Activated CD4-positive, alpha-beta T cell treated with anti-CD3 and anti-CD28 coated beads for 36 hours (primary cell): ENCODE measurements around the gene WDR48. TPM values are rescaled to one million over a fixed set of nuclear protein-coding genes. Genes with fewer than 3 reads are reported as not detected.

ENCODE experiments used
- ATAC-seq: fragments of 200-7000 bp; cut with Tn5 transposase; one replicate; pipeline ENCODE4 v1.10.0; 2021; ENCODE audit warnings: mild to moderate bottlenecking, moderate library complexity
- CTCF ChIA-PET: fragments of 350-600 bp; sonication (Branson Sonifier 250); formaldehyde crosslinking; loops from one replicate; lab custom pipeline; 2021; ENCODE audit warnings: antibody characterized with exemption; lab: Charles Lee
- POLR2A ChIA-PET: fragments of 350-600 bp; sonication (Branson Sonifier 250); formaldehyde crosslinking; loops from one replicate; lab custom pipeline; 2021; ENCODE audit warnings: antibody characterized with exemption, inconsistent platforms; lab: Charles Lee
- DNase-seq: peaks from one replicate; pipeline ENCODE4 v3.0.0-alpha.2; 2020
- H3K27ac Mint-ChIP-seq: one replicate; pipeline ENCODE4 v1.8.0; 2021; ENCODE audit warnings: mixed read lengths
- H3K27me3 Mint-ChIP-seq: one replicate; pipeline ENCODE4 v1.8.0; 2021; ENCODE audit warnings: mixed read lengths
- H3K36me3 Mint-ChIP-seq: one replicate; pipeline ENCODE4 v1.8.0; 2021; ENCODE audit warnings: low read depth, mixed read lengths
- H3K4me1 Mint-ChIP-seq: one replicate; pipeline ENCODE4 v1.8.0; 2021; ENCODE audit warnings: mixed read lengths
- H3K4me3 Mint-ChIP-seq: one replicate; pipeline ENCODE4 v1.8.0; 2021; ENCODE audit warnings: mild to moderate bottlenecking, moderate library complexity, mixed read lengths
- H3K9me3 Mint-ChIP-seq: one replicate; pipeline ENCODE4 v1.8.0; 2021; ENCODE audit warnings: low read depth, mixed read lengths
- intact Hi-C, 2 experiments: fragments of 100-400 bp; cut with DNase I in 1 of 2; cut with micrococcal nuclease in 1 of 2; formaldehyde crosslinking; loops; one replicate each; pipeline versions ENCODE4 v1.14.2 to v1.15.1; 2022 to 2024; cut with DNase I, micrococcal nuclease
- total RNA-seq, 2 experiments: library from RNA; stranded (reverse); gene quantifications; one replicate each; pipeline ENCODE4 v1.2.3, GENCODE V29; 2021

Gene WDR48
- total RNA-seq, 2 experiments from 2014 or later: 33.3 to 36.5 TPM

GRCh38 chr3:39063143-39063542 is 11.3 kb downstream of the WDR48 start:
- ChIA-PET CTCF (interaction anchor here (1.8 kb wide), 1 partner anchor 12 kb away, joined by 4 read pairs; no protein-coding TSS in a partner anchor), POLR2A (no interaction called here)
- H3K27me3 Mint-ChIP-seq: no peaks in the 10 kb centered on the region
- H3K36me3 Mint-ChIP-seq: peaks cover 19% of the 10 kb centered on the region
- H3K9me3 Mint-ChIP-seq: no peaks in the 10 kb centered on the region
- ATAC-seq (peak; percentile 57), DNase-seq (no peak)
- intact Hi-C loops: no loop called here
- H3K4me1 Mint-ChIP-seq: peaks cover 32% of the 10 kb centered on the region
- no peak overlapping the region for H3K4me3 Mint-ChIP-seq
- H3K27ac Mint-ChIP-seq: no peak overlapping the region

DNA sequence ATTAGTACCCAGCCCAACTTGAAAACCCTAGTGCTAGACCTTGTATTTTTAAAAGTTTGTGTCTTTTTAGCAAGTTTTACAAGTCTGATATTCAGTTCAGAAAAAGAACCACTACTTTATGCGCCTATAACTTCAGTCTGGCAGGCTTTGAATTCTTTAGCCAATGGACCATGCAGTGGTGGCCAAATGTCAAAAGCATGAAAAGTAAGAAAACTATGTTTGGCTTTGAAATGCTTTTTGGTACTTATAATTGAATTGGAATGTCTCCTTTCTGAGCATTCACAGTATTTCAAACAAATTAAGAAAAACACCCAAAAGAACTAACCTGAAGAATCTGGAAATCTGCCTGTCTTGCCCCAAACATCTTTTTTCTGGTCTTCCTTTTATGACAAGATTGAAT is 12.8 kb downstream of the WDR48 start:
- H3K27ac Mint-ChIP-seq: peak overlapping the region; percentile 27

DNA sequence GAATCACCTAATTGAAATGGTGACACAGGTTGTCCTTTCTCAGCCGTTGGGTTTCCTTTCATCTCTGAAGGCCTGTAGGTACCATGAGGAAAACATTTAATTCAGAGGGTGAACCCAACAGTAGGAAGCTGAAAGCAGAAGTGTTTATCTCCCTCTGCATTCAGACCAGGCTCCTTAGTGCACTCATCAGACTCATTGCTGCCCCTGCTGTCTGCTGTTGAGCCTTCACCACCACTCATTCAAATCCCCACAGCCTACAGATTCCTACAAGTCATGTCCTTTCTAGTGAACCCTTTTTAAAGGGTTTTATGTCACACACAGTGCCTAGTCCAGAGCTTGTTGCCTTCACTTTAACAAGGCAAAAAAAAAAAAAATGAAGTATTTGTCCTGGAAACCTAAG is 13.4 kb downstream of the WDR48 start:
- POLR2A ChIA-PET: no interaction called here
- Mint-ChIP-seq H3K27me3 (no peaks in the 10 kb centered on the region), H3K4me3 (no peak overlapping the region), H3K27ac (peak overlapping the region; percentile 27), H3K4me1 (peaks cover 28% of the 10 kb centered on the region), H3K9me3 (no peaks in the 10 kb centered on the region), H3K36me3 (peaks cover 13% of the 10 kb centered on the region)
- intact Hi-C loops: no loop called here
- ATAC-seq (peak; percentile 97), DNase-seq (peak; percentile 55)
- CTCF ChIA-PET: interaction anchor here (0.9 to 1.7 kb wide), 2 partner anchors 9 to 110 kb away, joined by 5 to 6 read pairs; no protein-coding TSS in a partner anchor

More for the DNA sequence above, 12.8 kb downstream of the WDR48 start:
- Mint-ChIP-seq H3K4me1 (peaks cover 28% of the 10 kb centered on the region), H3K9me3 (no peaks in the 10 kb centered on the region), H3K27me3 (no peaks in the 10 kb centered on the region), H3K36me3 (peaks cover 12% of the 10 kb centered on the region), H3K4me3 (no peak overlapping the region)
- CTCF ChIA-PET: interaction anchor here (1.8 kb wide), 1 partner anchor 14 kb away, joined by 4 read pairs; no protein-coding TSS in a partner anchor
- intact Hi-C loops: no loop called here
- POLR2A ChIA-PET: interaction anchor here (0.7 kb wide), 1 partner anchor 43 kb away, joined by 6 read pairs; no protein-coding TSS in a partner anchor
- no peak for DNase-seq
- ATAC-seq: no peak

GRCh38 chr3:39067286-39067685 is 15.5 kb downstream of the WDR48 start:
- no peak overlapping the region for H3K4me3 Mint-ChIP-seq
- DNase-seq: no peak
- intact Hi-C loops: no loop called here
- peaks cover 24% of the 10 kb centered on the region for H3K36me3 Mint-ChIP-seq
- no peaks in the 10 kb centered on the region for H3K27me3 Mint-ChIP-seq
- POLR2A ChIA-PET: no interaction called here
- H3K9me3 Mint-ChIP-seq: no peaks in the 10 kb centered on the region
- H3K4me1 Mint-ChIP-seq: peaks cover 17% of the 10 kb centered on the region
- CTCF ChIA-PET: interaction anchor here (1.3 kb wide), 1 partner anchor 13 kb away, joined by 5 read pairs; no protein-coding TSS in a partner anchor
- H3K27ac Mint-ChIP-seq: no peak overlapping the region
- no peak for ATAC-seq

DNA sequence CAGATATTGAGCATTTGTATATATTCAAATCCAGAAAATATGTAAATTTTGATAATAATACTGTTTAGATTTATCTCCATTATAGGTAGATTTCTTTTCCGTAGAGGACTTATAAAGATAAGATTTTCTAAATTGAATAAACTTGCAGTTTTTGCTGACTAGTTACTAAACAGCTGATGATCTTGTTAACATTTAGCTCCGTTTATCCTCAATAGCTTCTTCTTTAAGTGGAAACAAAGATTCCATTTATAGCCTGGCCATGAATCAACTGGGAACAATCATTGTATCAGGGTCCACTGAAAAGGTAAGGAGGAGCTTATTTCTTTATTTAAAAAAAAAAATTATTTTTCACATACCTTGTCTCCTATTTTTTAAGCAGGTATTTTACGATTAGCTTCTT is 16.7 kb downstream of the WDR48 start:
- no peaks in the 10 kb centered on the region for H3K9me3 Mint-ChIP-seq
- ChIA-PET CTCF (interaction anchor here (0.6 to 1.8 kb wide), 10 partner anchors 10 to 223 kb away, joined by 3 to 4 read pairs (median 3); no protein-coding TSS in a partner anchor), POLR2A (interaction anchor here (0.7 kb wide), 1 partner anchor 320 kb away, joined by 3 read pairs; no protein-coding TSS in a partner anchor)
- no peaks in the 10 kb centered on the region for H3K27me3 Mint-ChIP-seq
- no peak for DNase-seq
- peaks cover 26% of the 10 kb centered on the region for H3K36me3 Mint-ChIP-seq
- H3K27ac Mint-ChIP-seq: no peak overlapping the region
- no peak for ATAC-seq
- H3K4me1 Mint-ChIP-seq: peaks cover 9% of the 10 kb centered on the region
- no peak overlapping the region for H3K4me3 Mint-ChIP-seq
- intact Hi-C loops: no loop called here

- ChIA-PET POLR2A (no interaction called here), CTCF (no interaction called here)
- Mint-ChIP-seq H3K4me3 (no peak overlapping the region), H3K9me3 (no peaks in the 10 kb centered on the region), H3K4me1 (peaks cover 6% of the 10 kb centered on the region), H3K27me3 (no peaks in the 10 kb centered on the region), H3K27ac (peak overlapping the region; percentile 53), H3K36me3 (peaks cover 32% of the 10 kb centered on the region)
- intact Hi-C loops: no loop called here
- ATAC-seq: peak; percentile 30
- DNase-seq: no peak
Measured at GRCh38 chr3:39075910-39076309, 24.1 kb downstream of the WDR48 start.

DNA sequence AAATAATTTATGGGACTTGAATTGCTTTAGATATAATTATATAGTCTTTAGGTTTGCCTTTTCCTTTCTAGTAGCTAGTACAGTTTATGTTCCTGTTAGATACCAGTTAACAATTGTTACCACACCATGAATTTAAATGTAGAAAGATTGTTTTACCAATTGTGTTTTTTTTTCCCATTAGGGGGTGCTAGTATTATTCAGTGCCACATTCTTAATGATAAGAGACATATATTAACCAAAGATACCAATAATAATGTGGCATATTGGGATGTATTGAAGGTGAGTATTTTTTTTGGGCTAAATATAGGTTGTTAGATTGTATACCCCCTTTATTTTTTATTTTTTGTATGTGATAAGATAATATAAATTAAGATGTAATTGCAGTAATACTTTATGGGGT is 27.7 kb downstream of the WDR48 start:
- intact Hi-C loops: no loop called here
- Mint-ChIP-seq H3K9me3 (no peaks in the 10 kb centered on the region), H3K27me3 (no peaks in the 10 kb centered on the region), H3K4me1 (peaks cover 24% of the 10 kb centered on the region), H3K27ac (no peak overlapping the region), H3K36me3 (peaks cover 44% of the 10 kb centered on the region), H3K4me3 (no peak overlapping the region)
- DNase-seq (no peak), ATAC-seq (no peak)
- ChIA-PET POLR2A (interaction anchor here (0.7 kb wide), 1 partner anchor 518 kb away, joined by 7 read pairs; no protein-coding TSS in a partner anchor), CTCF (no interaction called here)

- ATAC-seq: no peak
- Mint-ChIP-seq H3K4me1 (peaks cover 24% of the 10 kb centered on the region), H3K27ac (no peak overlapping the region)
Measured at GRCh38 chr3:39080026-39080425, 28.2 kb downstream of the WDR48 start.

GRCh38 chr3:39082666-39083313 is 31.0 kb downstream of the WDR48 start:
- ATAC-seq: peak; percentile 91
- POLR2A ChIA-PET: no interaction called here
- intact Hi-C loops: no loop called here
- H3K27me3 Mint-ChIP-seq: no peaks in the 10 kb centered on the region
- H3K36me3 Mint-ChIP-seq: peaks cover 32% of the 10 kb centered on the region
- H3K4me3 Mint-ChIP-seq: no peak overlapping the region
- H3K4me1 Mint-ChIP-seq: peaks cover 18% of the 10 kb centered on the region
- CTCF ChIA-PET: no interaction called here
- DNase-seq: no peak
- peak overlapping the region; percentile 91 for H3K27ac Mint-ChIP-seq
- H3K9me3 Mint-ChIP-seq: no peaks in the 10 kb centered on the region

More at GRCh38 chr3:39080026-39080425, 28.2 kb downstream of the WDR48 start:
- H3K4me3 Mint-ChIP-seq: no peak overlapping the region
- H3K9me3 Mint-ChIP-seq: no peaks in the 10 kb centered on the region
- peaks cover 40% of the 10 kb centered on the region for H3K36me3 Mint-ChIP-seq
- no peaks in the 10 kb centered on the region for H3K27me3 Mint-ChIP-seq
- ChIA-PET CTCF (interaction anchor here (0.6 to 1.2 kb wide), 3 partner anchors 13 to 773 kb away, joined by 3 to 5 read pairs (median 3); no protein-coding TSS in a partner anchor), POLR2A (no interaction called here)
- DNase-seq: no peak
- intact Hi-C loops: no loop called here

DNA sequence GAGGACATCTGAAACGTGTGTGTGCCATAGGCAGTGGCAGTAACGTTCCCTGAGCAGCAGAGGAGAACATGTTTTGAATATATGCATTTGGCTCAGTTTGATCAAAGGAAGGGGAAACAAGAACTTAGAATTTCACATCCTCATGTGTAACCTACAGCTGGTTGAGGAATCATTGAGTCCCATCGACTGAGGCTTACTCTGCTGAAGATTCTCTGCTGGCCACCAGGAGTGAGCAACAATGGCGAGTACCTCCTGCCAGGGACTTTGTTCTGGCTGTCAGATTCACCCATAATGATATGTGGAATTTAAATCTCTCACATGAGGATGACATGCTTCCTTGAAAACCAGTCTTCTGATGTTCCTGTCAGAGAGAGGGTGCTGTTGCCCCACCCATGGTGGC is 34.3 kb downstream of the WDR48 start:
- intact Hi-C loops: no loop called here
- H3K9me3 Mint-ChIP-seq: no peaks in the 10 kb centered on the region
- H3K4me1 Mint-ChIP-seq: peaks cover 18% of the 10 kb centered on the region
- ChIA-PET POLR2A (no interaction called here), CTCF (interaction anchor here (0.6 to 4.8 kb wide), 3 partner anchors 27 to 206 kb away, joined by 3 to 21 read pairs (median 3); no protein-coding TSS in a partner anchor)
- DNase-seq (no peak), ATAC-seq (no peak)
- peaks cover 28% of the 10 kb centered on the region for H3K36me3 Mint-ChIP-seq
- no peak overlapping the region for H3K4me3 Mint-ChIP-seq
- no peaks in the 10 kb centered on the region for H3K27me3 Mint-ChIP-seq
- H3K27ac Mint-ChIP-seq: no peak overlapping the region

DNA sequence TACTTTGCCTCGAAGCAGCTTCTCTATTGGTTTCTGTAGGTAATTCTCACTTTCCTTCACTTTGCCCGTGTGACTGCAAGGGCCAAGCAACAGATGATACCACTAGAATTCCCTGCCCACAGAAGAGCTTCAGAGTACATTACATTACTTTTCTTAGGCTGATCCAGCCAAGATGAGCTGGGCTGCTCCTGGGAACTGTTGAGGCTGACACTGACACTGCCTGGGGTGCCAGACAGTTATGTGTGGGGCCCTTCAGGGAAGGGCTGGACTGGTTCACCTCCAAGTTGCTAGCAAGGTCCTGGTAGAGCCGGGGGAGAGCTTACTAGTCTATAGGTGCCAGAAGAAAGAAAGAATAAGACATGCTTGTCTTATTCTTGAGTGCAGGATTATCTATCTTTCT is 36.6 kb downstream of the WDR48 start:
- peaks cover 2% of the 10 kb centered on the region for H3K4me1 Mint-ChIP-seq
- ATAC-seq (no peak), DNase-seq (no peak)
- peak overlapping the region; percentile 32 for H3K27ac Mint-ChIP-seq
- CTCF ChIA-PET: interaction anchor here (1.5 to 4.8 kb wide), 2 partner anchors 13 to 201 kb away, joined by 3 to 21 read pairs; no protein-coding TSS in a partner anchor
- H3K4me3 Mint-ChIP-seq: no peak overlapping the region
- H3K36me3 Mint-ChIP-seq: peaks cover 15% of the 10 kb centered on the region
- no peaks in the 10 kb centered on the region for H3K9me3 Mint-ChIP-seq
- POLR2A ChIA-PET: no interaction called here
- no peaks in the 10 kb centered on the region for H3K27me3 Mint-ChIP-seq
- intact Hi-C loops: no loop called here
